Fibroblast of pulmonary artery (primary cell): ENCODE data around the gene AIFM2.
"Not testable (repeated sequence)": the region's sequence is repeated elsewhere in the genome, so short reads cannot be mapped to it uniquely, and the experiment has no call there.

Experiments used
- DNase-seq: peaks from one replicate; pipeline ENCODE4 v3.0.0-alpha.2; 2010; ENCODE audit warnings: low read depth
- H3K4me3 ChIP-seq: replicated peaks from 2 replicates; pipeline ENCODE4 v1.5.1; 2011; ENCODE audit warnings: low read depth, mild to moderate bottlenecking, control low read depth, low read length, moderate library complexity
- TF ChIP-seq, protein P1 (sequence below): IDR thresholded peaks from 2 replicates; pipeline ENCODE4 v1.5.1; 2011; ENCODE audit warnings: mild to moderate bottlenecking, control low read depth, low read length, inconsistent platforms; ENCODE audit errors: missing control alignments

AIFM2 gene

DNA sequence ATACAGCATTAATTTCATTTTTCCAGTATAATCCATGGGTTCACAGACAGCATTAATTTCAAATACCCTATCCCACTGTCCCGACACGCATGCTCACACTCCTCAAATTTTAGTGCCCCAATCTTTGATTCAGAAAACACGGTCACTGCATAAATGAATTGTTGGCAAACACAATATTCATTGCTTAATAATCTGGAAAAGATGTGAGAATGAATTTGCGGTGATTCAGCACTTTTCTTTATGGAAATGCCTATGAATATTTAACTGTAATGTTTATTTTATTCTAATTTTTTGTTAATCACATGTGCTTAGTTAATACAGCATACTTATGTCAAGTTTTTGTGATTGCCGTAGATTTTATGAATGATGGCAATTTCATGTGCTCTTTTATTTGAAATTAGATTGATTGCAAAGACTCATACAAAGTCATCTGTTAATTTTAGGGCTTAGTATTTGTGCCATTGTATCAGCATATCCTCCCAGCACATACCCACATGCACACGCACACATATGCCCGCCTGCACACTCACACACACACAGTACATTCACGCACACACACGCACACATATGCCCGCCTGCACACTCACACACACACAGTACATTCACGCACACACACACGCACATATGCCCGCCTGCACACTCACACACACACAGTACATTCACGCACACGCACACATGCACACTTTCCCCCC lies 44.9 kb downstream of the AIFM2 start:
- TF ChIP-seq, protein P1, sequence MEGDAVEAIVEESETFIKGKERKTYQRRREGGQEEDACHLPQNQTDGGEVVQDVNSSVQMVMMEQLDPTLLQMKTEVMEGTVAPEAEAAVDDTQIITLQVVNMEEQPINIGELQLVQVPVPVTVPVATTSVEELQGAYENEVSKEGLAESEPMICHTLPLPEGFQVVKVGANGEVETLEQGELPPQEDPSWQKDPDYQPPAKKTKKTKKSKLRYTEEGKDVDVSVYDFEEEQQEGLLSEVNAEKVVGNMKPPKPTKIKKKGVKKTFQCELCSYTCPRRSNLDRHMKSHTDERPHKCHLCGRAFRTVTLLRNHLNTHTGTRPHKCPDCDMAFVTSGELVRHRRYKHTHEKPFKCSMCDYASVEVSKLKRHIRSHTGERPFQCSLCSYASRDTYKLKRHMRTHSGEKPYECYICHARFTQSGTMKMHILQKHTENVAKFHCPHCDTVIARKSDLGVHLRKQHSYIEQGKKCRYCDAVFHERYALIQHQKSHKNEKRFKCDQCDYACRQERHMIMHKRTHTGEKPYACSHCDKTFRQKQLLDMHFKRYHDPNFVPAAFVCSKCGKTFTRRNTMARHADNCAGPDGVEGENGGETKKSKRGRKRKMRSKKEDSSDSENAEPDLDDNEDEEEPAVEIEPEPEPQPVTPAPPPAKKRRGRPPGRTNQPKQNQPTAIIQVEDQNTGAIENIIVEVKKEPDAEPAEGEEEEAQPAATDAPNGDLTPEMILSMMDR = no peak
- peak; percentile 8 for DNase-seq
- no peak overlapping the region for H3K4me3 ChIP-seq

DNA sequence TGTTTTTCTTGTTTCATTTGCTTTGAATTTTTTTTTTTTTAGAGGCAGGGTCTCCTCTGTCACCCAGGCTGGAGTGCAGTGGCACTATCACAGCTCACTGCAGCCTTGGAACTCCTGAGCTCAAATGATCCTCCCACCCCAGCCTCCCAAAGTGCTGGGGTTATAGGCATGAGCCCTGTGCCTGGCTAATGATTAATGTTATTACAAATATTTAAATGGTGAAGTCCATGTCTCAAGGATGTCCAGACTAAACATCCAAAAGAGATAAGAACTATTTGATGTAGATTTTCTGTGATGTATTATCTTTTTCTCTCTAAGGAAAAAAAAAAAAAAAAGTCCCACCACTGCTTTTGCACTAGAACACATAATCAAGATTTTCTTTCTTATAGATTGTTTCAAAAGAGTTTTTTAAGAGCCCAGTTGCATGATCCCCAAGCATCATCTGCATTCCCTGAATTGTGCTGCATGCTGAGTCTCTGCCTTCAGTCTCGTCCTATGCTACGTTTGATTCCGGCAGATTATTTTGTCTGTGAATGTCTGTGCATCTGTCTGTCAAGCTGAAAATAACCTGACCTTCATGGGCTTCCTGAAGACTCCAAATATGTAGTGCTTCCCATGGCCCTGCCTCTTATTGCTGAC lies 46.5 kb downstream of the AIFM2 start:
- H3K4me3 ChIP-seq = no peak overlapping the region
- no peak for DNase-seq
- TF ChIP-seq, protein P1 = no peak

- no peak for DNase-seq
- TF ChIP-seq, protein P1 = no peak
Measured at GRCh38 chr10:70084189-70084588, 48.4 kb downstream of the AIFM2 start.

DNA sequence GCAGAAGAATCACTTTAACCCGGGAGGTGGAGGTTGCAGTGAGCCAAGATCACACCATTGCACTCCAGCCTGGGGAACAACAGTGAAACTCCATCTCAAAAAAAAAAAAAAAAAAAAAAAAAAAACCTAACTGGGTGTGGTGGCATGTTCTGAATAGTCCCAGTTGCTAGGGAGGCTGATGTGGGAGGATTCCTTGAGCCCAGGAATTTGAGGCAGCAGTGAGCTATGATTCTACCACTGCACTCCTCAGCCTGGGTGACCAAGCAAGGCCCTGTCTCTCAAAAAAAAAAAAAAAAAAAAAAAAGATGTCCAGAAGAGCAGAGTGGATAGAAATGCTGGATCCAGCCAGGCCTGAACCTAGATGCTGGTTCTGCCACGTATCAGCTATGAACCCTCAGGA lies 51.8 kb downstream of the AIFM2 start:
- DNase-seq = peak; percentile 9
- H3K4me3 ChIP-seq = not testable (repeated sequence)

More at GRCh38 chr10:70084189-70084588, 48.4 kb downstream of the AIFM2 start:
- H3K4me3 ChIP-seq = no peak overlapping the region

- TF ChIP-seq, protein P1 = no peak
- no peak overlapping the region for H3K4me3 ChIP-seq
- no peak for DNase-seq
Measured at GRCh38 chr10:70078937-70079336, 53.7 kb downstream of the AIFM2 start.

- DNase-seq = no peak
- TF ChIP-seq, protein P1 = no peak
- H3K4me3 ChIP-seq = no peak overlapping the region
Measured at GRCh38 chr10:70078329-70078728, 54.3 kb downstream of the AIFM2 start.

GRCh38 chr10:70074971-70075370 lies 57.7 kb downstream of the AIFM2 start:
- DNase-seq = no peak
- no peak overlapping the region for H3K4me3 ChIP-seq
- TF ChIP-seq, protein P1 = no peak
